Transverse colon (tissue), 4 donors: Measurements from ENCODE around the gene TMTC2. TPM values are rescaled to one million over a fixed set of nuclear protein-coding genes. Genes with fewer than 3 reads are reported as not detected.

ENCODE experiments used
- DNase-seq: peaks from one replicate; pipeline ENCODE4 v3.0.0-alpha.2; 2019
- H3K27ac ChIP-seq, 4 donors: fragments of 200-600 bp; sonication (generic); 2 replicates each; pipeline ENCODE4 v1.5.1; 2016 to 2018; ENCODE audit warnings: inconsistent platforms in 4 of 4
- H3K27me3 ChIP-seq: fragments of 200-600 bp; sonication (generic); 2 replicates; pipeline ENCODE4 v1.5.1; 2017; ENCODE audit warnings: inconsistent platforms
- H3K36me3 ChIP-seq, 4 donors: fragments of 200-600 bp; sonication (generic); 2 replicates each; pipeline ENCODE4 v1.5.1; 2017 to 2019; ENCODE audit warnings: inconsistent platforms in 4 of 4
- H3K4me1 ChIP-seq, 4 donors: fragments of 200-600 bp; sonication (generic); 2 replicates each; pipeline ENCODE4 v1.5.1; 2017 to 2020; ENCODE audit warnings: inconsistent platforms in 4 of 4
- H3K4me3 ChIP-seq, 4 donors: fragments of 200-600 bp; sonication (generic); 1 replicate in 1 of 4; 2 replicates in 3 of 4; pipeline versions ENCODE4 v1.5.1 to v1.6.1; 2017 to 2019; ENCODE audit warnings: inconsistent platforms in 4 of 4
- H3K9me3 ChIP-seq, 2 donors: fragments of 200-600 bp; sonication (generic); 2 replicates each; pipeline ENCODE4 v1.5.1; 2017 to 2019; ENCODE audit warnings: inconsistent platforms in 2 of 2
- EP300 ChIP-seq: sonication (generic); formaldehyde crosslinking; IDR thresholded peaks from one replicate; pipeline ENCODE4 v1.6.1; 2017; ENCODE audit warnings: antibody characterized with exemption, low read depth
- POLR2A ChIP-seq: fragments of 450-650 bp; IDR thresholded peaks from one replicate; pipeline ENCODE4 v1.6.1; 2016; ENCODE audit warnings: antibody characterized with exemption, mild to moderate bottlenecking, moderate library complexity
- POLR2AphosphoS5 ChIP-seq, 3 donors: sonication (generic); formaldehyde crosslinking; IDR thresholded peaks; one replicate each; pipeline ENCODE4 v1.6.1; 2016; ENCODE audit warnings: antibody characterized with exemption in 3 of 3
- WGBS, 2 donors: methylation state at CpG; one replicate each; pipeline ENCODE4 v1.1.5; 2018; ENCODE audit warnings: low coverage in 1 of 2; 5-methylcytosine and 5-hydroxymethylcytosine counted together
- in situ Hi-C, 4 donors: fragments of 200-750 bp; cut with MboI; loops; one replicate each; pipeline versions ENCODE4 v1.15.0 to v1.15.1; 2017; ENCODE audit warnings: low sequenced_read_pairs in 3 of 4, low pct_ligation_motif_present in 1 of 4, low pct_unique_long_range_greater_than_20kb in 1 of 4
- intact Hi-C: fragments of 100-400 bp; cut with DNase I; formaldehyde crosslinking; loops from one replicate; pipeline ENCODE4 v1.15.1; 2023; ENCODE audit warnings: low total_unique reads
- total RNA-seq, 4 donors: library from RNA; depleted of rRNA; stranded (reverse); fragments of >200 nt; gene quantifications; one replicate each; pipeline ENCODE4 v1.1.0, GENCODE V29; 2016
- TF ChIP-seq, protein P1 (sequence below), 5 experiments: fragments of 200-600 bp in 3 of 5; fragments of 450-650 bp in 2 of 5; sonication (generic) in 3 of 5; IDR thresholded peaks; 1 replicate in 2 of 5; 2 replicates in 3 of 5; pipeline ENCODE4 v1.5.1; 2016 to 2017; ENCODE audit warnings: antibody characterized with exemption in 5 of 5, inconsistent platforms in 3 of 5, mild to moderate bottlenecking in 2 of 5, moderate library complexity in 1 of 5

The TMTC2 gene
- total RNA-seq, 4 donors from 2014 or later = 11.3 to 19.8 (median 17.1) TPM

DNA sequence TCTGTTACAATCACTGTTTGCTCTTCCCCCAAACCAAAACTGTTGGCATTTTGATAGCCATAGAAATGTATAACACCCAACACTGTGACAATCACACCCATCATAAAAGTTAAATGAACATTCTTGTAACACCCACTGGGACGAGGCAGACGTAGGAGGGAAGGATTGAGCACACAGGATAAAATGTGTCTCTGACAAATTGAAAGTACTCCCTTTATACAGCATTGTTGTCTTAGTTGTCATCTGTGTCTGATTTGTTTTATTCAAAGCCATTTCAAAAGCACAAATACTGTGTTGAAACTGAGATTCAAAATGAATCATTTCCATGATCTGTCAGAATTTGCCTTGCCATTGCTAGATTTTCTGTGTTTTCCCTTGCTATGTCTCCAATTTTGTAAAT, 436.3 kb downstream of the TMTC2 start:
- in situ Hi-C loops (no loop called here), intact Hi-C loops (no loop called here)
- DNase-seq = no peak
- Histone ChIP-seq H3K4me1 (peaks cover 0 to 7% (median 0%) of the 10 kb centered on the region in 4 donors), H3K4me3 (no peak overlapping the region), H3K27me3 (no peaks in the 10 kb centered on the region), H3K27ac (no peak overlapping the region), H3K9me3 (no peaks in the 10 kb centered on the region), H3K36me3 (no peaks in the 10 kb centered on the region)
- no peak for TF ChIP-seq EP300
- TF ChIP-seq, protein P1, sequence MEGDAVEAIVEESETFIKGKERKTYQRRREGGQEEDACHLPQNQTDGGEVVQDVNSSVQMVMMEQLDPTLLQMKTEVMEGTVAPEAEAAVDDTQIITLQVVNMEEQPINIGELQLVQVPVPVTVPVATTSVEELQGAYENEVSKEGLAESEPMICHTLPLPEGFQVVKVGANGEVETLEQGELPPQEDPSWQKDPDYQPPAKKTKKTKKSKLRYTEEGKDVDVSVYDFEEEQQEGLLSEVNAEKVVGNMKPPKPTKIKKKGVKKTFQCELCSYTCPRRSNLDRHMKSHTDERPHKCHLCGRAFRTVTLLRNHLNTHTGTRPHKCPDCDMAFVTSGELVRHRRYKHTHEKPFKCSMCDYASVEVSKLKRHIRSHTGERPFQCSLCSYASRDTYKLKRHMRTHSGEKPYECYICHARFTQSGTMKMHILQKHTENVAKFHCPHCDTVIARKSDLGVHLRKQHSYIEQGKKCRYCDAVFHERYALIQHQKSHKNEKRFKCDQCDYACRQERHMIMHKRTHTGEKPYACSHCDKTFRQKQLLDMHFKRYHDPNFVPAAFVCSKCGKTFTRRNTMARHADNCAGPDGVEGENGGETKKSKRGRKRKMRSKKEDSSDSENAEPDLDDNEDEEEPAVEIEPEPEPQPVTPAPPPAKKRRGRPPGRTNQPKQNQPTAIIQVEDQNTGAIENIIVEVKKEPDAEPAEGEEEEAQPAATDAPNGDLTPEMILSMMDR (IDR thresholded peaks at IDR 0.05) = no peak
- no peak for TF ChIP-seq POLR2AphosphoS5 (IDR thresholded peaks at IDR 0.05)
- no peak for TF ChIP-seq POLR2A
- WGBS, 2 donors = 28 to 75% methylated on average over 2 of the region's 2 CpGs

DNA sequence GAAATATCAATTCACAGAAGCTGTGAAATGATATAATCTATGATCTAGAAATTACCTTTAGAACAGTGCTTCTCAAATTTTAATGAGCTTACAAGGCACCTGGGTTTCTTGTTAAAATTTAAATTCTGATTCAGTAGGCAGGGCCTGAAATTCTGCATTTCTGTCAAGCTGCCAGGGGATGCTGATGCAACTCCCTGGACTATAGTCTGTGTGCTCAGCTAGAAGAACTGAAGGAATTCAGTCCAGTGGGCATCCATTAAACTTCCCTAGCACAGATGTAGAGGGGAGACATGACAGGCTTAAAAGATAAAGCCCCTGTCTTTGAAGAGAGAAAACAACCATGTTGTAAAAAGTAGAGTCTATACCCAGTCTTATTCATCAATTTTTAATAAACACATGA, 441.8 kb downstream of the TMTC2 start:
- Histone ChIP-seq H3K27ac (no peak overlapping the region), H3K4me1 (no peaks in the 10 kb centered on the region), H3K27me3 (no peaks in the 10 kb centered on the region), H3K9me3 (no peaks in the 10 kb centered on the region), H3K36me3 (no peaks in the 10 kb centered on the region), H3K4me3 (no peak overlapping the region)
- no peak for DNase-seq
- in situ Hi-C loops (no loop called here), intact Hi-C loops (no loop called here)
- TF ChIP-seq POLR2A (no peak), EP300 (no peak), POLR2AphosphoS5 (IDR thresholded peaks at IDR 0.05) (no peak)
- TF ChIP-seq, protein P1 (IDR thresholded peaks at IDR 0.05) = no peak

DNA sequence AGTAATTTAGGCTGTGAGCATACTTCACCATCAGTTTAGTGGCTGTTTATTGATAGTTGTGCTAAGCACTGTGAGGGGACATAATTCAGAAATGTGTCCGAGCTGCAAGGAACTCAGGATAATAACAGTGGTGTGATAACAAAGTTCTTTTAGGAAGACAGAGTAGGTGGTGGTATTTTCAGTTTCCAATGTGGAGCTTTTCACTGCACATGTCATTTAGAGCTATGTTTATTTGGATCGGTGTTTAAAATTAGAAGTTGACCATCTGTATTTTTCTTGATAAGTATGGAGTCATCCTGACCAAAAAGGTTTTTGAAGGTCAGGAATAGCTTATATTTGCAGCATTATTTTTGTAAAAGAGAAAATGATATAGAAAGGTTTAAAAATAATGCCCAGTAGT, 443.5 kb downstream of the TMTC2 start:
- no peaks in the 10 kb centered on the region for H3K9me3 ChIP-seq
- no peak overlapping the region for H3K27ac ChIP-seq
- H3K4me3 ChIP-seq = no peak overlapping the region
- no peaks in the 10 kb centered on the region for H3K4me1 ChIP-seq
- TF ChIP-seq POLR2A = no peak
- TF ChIP-seq, protein P1 (IDR thresholded peaks at IDR 0.05) = no peak
- TF ChIP-seq EP300 = no peak
- TF ChIP-seq POLR2AphosphoS5 (IDR thresholded peaks at IDR 0.05) = no peak
- H3K36me3 ChIP-seq = no peaks in the 10 kb centered on the region
- no peaks in the 10 kb centered on the region for H3K27me3 ChIP-seq
- intact Hi-C loops = no loop called here
- in situ Hi-C loops = no loop called here
- WGBS, 2 donors = 73 to 90% methylated on average over 2 of the region's 2 CpGs
- no peak for DNase-seq

DNA sequence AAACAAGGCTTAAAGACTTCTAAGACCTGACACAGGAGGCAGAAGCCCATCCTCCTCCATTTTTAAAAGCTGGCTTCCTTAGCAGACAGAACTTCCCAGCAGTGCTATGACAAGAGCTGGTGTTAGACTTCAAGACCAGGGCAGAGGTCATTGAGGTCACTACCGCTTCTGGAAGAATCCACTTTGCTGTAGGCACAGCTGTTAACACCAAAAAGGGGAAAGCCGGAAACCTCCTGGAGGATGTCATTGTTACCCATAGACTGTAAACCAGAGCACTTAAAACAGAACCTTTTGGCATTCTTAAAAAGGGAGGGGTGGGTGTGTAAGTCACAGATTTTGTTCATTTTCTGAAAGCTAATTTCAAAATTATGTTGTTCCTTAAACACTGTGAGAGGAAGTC, 445.7 kb downstream of the TMTC2 start:
- WGBS, 2 donors = 85% methylated on average over 2 of the region's 2 CpGs; no CpG with 5 or more reads in 1 of the 2 donors
- H3K36me3 ChIP-seq = no peaks in the 10 kb centered on the region
- no peak for DNase-seq
- H3K9me3 ChIP-seq = no peaks in the 10 kb centered on the region
- no peak overlapping the region for H3K4me3 ChIP-seq
- H3K27ac ChIP-seq = no peak overlapping the region
- TF ChIP-seq, protein P1 (IDR thresholded peaks at IDR 0.05) = no peak
- no peak for TF ChIP-seq POLR2AphosphoS5 (IDR thresholded peaks at IDR 0.05)
- no peak for TF ChIP-seq POLR2A
- no peak for TF ChIP-seq EP300
- no peaks in the 10 kb centered on the region for H3K27me3 ChIP-seq
- no peaks in the 10 kb centered on the region for H3K4me1 ChIP-seq
- intact Hi-C loops = no loop called here
- in situ Hi-C loops = no loop called here
